Measurements from ENCODE around the gene KAT2A.

The KAT2A gene

GRCh38 chr17:42135151-42135550, 14.0 kb upstream of the KAT2A start:
- DNase-seq: no peak

GRCh38 chr17:42133461-42134041, 12.4 kb upstream of the KAT2A start:
- peak; percentile 18 for DNase-seq

- DNase-seq: no peak
Measured at GRCh38 chr17:42132941-42133340, 11.8 kb upstream of the KAT2A start.

GRCh38 chr17:42131981-42132432, 10.8 kb upstream of the KAT2A start:
- no peak for DNase-seq

GRCh38 chr17:42131232-42131631, 10.1 kb upstream of the KAT2A start:
- no peak for DNase-seq

- DNase-seq: no peak
Measured at GRCh38 chr17:42130310-42130936, 9.3 kb upstream of the KAT2A start.

GRCh38 chr17:42129109-42129837, 8.1 kb upstream of the KAT2A start:
- DNase-seq: no peak

GRCh38 chr17:42127414-42127813, 6.2 kb upstream of the KAT2A start:
- DNase-seq: no peak

- no peak for DNase-seq
Measured at GRCh38 chr17:42126836-42127235, 5.7 kb upstream of the KAT2A start.

- no peak for DNase-seq
Measured at GRCh38 chr17:42125565-42125964, 4.4 kb upstream of the KAT2A start.

GRCh38 chr17:42124256-42124655, 3.1 kb upstream of the KAT2A start:
- DNase-seq: no peak

- DNase-seq: no peak
Measured at GRCh38 chr17:42122371-42123303, 1.5 kb upstream of the KAT2A start, which contains the start of gene HSPB9. TSS of gene HSPB9 (plus strand) at chr17:42122804. CDS start at chr17:42122851, 47 bp downstream.

GRCh38 chr17:42120161-42120769, 902 bp downstream of the KAT2A start:
- no peak for DNase-seq

- no peak for DNase-seq
Measured at GRCh38 chr17:42119301-42119700, 1.9 kb downstream of the KAT2A start.

- DNase-seq: peak; percentile 54
Measured at GRCh38 chr17:42118545-42118944, 2.6 kb downstream of the KAT2A start.

GRCh38 chr17:42118126-42118510, 3.0 kb downstream of the KAT2A start:
- DNase-seq: no peak

GRCh38 chr17:42117397-42118125, 3.6 kb downstream of the KAT2A start:
- no peak for DNase-seq

- peak; percentile 90 for DNase-seq
Measured at GRCh38 chr17:42116705-42117396, 4.3 kb downstream of the KAT2A start.

- no peak for DNase-seq
Measured at GRCh38 chr17:42114118-42114517, 7.0 kb downstream of the KAT2A start.

- DNase-seq: no peak
Measured at GRCh38 chr17:42113293-42114069, 7.7 kb downstream of the KAT2A start.

Data from CD4-positive, alpha-beta T cell treated with Interleukin-17A for 1 hour (primary cell).